ENCODE results near the gene USP15. TPM values are rescaled to one million over a fixed set of nuclear protein-coding genes. Genes with fewer than 3 reads are reported as not detected.

Gene USP15
- total RNA-seq, 4 donors from 2014 or later: 74.6 to 168 (median 108) TPM

GRCh38 chr12:62284749-62285148, 24.5 kb downstream of the USP15 start:
- no peaks in the 10 kb centered on the region for H3K9me3 ChIP-seq
- no peak overlapping the region for H3K4me3 ChIP-seq
- TF ChIP-seq POLR2A (IDR thresholded peaks at IDR 0.05) (no peak), CTCF (IDR thresholded peaks at IDR 0.05) (no peak)
- no peak overlapping the region for H3K27ac ChIP-seq
- H3K27me3 ChIP-seq: no peaks in the 10 kb centered on the region
- no peaks in the 10 kb centered on the region for H3K4me1 ChIP-seq
- DNase-seq: no peak
- no peaks in the 10 kb centered on the region for H3K36me3 ChIP-seq

GRCh38 chr12:62285284-62285683, 25.1 kb downstream of the USP15 start:
- TF ChIP-seq POLR2A (IDR thresholded peaks at IDR 0.05) (no peak), CTCF (IDR thresholded peaks at IDR 0.05) (no peak)
- no peak for DNase-seq
- Histone ChIP-seq H3K4me3 (no peak overlapping the region), H3K9me3 (no peaks in the 10 kb centered on the region), H3K4me1 (no peaks in the 10 kb centered on the region), H3K36me3 (no peaks in the 10 kb centered on the region), H3K27ac (no peak overlapping the region), H3K27me3 (no peaks in the 10 kb centered on the region)

- Histone ChIP-seq H3K4me1 (peaks cover 0 to 14% (median 0%) of the 10 kb centered on the region in 4 donors), H3K9me3 (peaks cover 0 to 9% (median 0%) of the 10 kb centered on the region in 4 donors), H3K4me3 (no peak overlapping the region), H3K36me3 (no peaks in the 10 kb centered on the region), H3K27ac (no peak overlapping the region), H3K27me3 (no peaks in the 10 kb centered on the region)
- TF ChIP-seq CTCF (IDR thresholded peaks at IDR 0.05) (no peak), POLR2A (IDR thresholded peaks at IDR 0.05) (no peak)
- no peak for DNase-seq
Measured at GRCh38 chr12:62288328-62288727, 28.1 kb downstream of the USP15 start.

GRCh38 chr12:62290846-62291245, 30.6 kb downstream of the USP15 start:
- Histone ChIP-seq H3K4me3 (no peak overlapping the region), H3K27ac (no peak overlapping the region), H3K36me3 (peaks cover 0 to 18% (median 0%) of the 10 kb centered on the region in 3 donors), H3K4me1 (peaks cover 0 to 14% (median 0%) of the 10 kb centered on the region in 4 donors), H3K9me3 (peaks cover 0 to 9% (median 0%) of the 10 kb centered on the region in 4 donors), H3K27me3 (no peaks in the 10 kb centered on the region)
- DNase-seq: no peak
- TF ChIP-seq CTCF (IDR thresholded peaks at IDR 0.05) (no peak), POLR2A (IDR thresholded peaks at IDR 0.05) (no peak)

GRCh38 chr12:62291864-62292760, 31.9 kb downstream of the USP15 start:
- no peak for DNase-seq
- H3K4me1 ChIP-seq: peaks cover 0 to 14% (median 0%) of the 10 kb centered on the region in 4 donors
- H3K36me3 ChIP-seq: peaks cover 0 to 31% (median 0%) of the 10 kb centered on the region in 3 donors
- TF ChIP-seq CTCF (IDR thresholded peaks at IDR 0.05) (no peak), POLR2A (IDR thresholded peaks at IDR 0.05) (no peak)
- no peaks in the 10 kb centered on the region for H3K27me3 ChIP-seq
- H3K27ac ChIP-seq: no peak overlapping the region
- H3K9me3 ChIP-seq: peaks cover 0 to 9% (median 0%) of the 10 kb centered on the region in 4 donors
- H3K4me3 ChIP-seq: no peak overlapping the region

All from Peyer's patch (tissue), 4 donors.